Esophagus muscularis mucosa (tissue), 4 donors: Measurements from ENCODE around the gene SWAP70.

Experiments used
- EP300 ChIP-seq: sonication (generic); formaldehyde crosslinking; IDR thresholded peaks from one replicate; pipeline ENCODE4 v1.6.1; 2017; ENCODE audit warnings: antibody characterized with exemption
- POLR2A ChIP-seq: fragments of 450-650 bp; IDR thresholded peaks from one replicate; pipeline ENCODE4 v1.6.1; 2017; ENCODE audit warnings: antibody characterized with exemption, moderate library complexity, mild to moderate bottlenecking, low read depth
- POLR2AphosphoS5 ChIP-seq, 2 donors: sonication (generic); formaldehyde crosslinking; IDR thresholded peaks; one replicate each; pipeline ENCODE4 v1.6.1; 2017; ENCODE audit warnings: antibody characterized with exemption in 2 of 2
- TF ChIP-seq, protein P1 (sequence below), 3 experiments: fragments of 200-600 bp in 2 of 3; fragments of 450-650 bp in 1 of 3; sonication (generic) in 2 of 3; IDR thresholded peaks; one replicate each; pipeline ENCODE4 v1.5.1; 2017 to 2019; ENCODE audit warnings: antibody characterized with exemption in 3 of 3, mild to moderate bottlenecking in 2 of 3, moderate library complexity in 1 of 3

DNA sequence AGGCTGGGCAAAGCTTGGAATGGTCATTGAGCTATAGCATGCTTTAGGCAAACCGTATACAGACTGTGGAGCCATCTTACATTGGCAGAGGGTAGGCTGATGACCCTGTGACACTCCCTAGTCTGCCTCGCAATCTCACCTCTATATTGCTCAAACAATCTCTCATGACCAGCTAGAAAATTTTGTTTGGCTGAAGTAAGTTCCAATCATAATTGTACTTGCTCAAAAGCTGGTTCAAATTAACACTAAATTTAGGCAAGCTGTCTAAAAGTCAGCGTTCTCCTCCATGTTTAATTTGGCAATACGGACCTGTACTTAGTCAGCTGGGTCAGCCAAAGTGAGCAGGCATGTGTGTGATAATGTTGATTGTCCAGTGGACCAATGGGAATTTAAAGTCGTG lies 133.0 kb downstream of the SWAP70 start:
- TF ChIP-seq, protein P1, sequence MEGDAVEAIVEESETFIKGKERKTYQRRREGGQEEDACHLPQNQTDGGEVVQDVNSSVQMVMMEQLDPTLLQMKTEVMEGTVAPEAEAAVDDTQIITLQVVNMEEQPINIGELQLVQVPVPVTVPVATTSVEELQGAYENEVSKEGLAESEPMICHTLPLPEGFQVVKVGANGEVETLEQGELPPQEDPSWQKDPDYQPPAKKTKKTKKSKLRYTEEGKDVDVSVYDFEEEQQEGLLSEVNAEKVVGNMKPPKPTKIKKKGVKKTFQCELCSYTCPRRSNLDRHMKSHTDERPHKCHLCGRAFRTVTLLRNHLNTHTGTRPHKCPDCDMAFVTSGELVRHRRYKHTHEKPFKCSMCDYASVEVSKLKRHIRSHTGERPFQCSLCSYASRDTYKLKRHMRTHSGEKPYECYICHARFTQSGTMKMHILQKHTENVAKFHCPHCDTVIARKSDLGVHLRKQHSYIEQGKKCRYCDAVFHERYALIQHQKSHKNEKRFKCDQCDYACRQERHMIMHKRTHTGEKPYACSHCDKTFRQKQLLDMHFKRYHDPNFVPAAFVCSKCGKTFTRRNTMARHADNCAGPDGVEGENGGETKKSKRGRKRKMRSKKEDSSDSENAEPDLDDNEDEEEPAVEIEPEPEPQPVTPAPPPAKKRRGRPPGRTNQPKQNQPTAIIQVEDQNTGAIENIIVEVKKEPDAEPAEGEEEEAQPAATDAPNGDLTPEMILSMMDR (IDR thresholded peaks at IDR 0.05), result no peak
- TF ChIP-seq POLR2A (no peak), EP300 (no peak), POLR2AphosphoS5 (IDR thresholded peaks at IDR 0.05) (no peak)
